Stimulated activated CD4-positive, alpha-beta T cell treated with anti-CD3 and anti-CD28 coated beads, Interleukin-12 subunit alpha, Interleukin-12 subunit beta, amount 100 ng/mL, for 4 hours (primary cell): ENCODE data around the gene RASAL1.

Source experiments
- DNase-seq: peaks from one replicate; pipeline ENCODE4 v3.0.0-alpha.2; 2020

RASAL1 gene

DNA sequence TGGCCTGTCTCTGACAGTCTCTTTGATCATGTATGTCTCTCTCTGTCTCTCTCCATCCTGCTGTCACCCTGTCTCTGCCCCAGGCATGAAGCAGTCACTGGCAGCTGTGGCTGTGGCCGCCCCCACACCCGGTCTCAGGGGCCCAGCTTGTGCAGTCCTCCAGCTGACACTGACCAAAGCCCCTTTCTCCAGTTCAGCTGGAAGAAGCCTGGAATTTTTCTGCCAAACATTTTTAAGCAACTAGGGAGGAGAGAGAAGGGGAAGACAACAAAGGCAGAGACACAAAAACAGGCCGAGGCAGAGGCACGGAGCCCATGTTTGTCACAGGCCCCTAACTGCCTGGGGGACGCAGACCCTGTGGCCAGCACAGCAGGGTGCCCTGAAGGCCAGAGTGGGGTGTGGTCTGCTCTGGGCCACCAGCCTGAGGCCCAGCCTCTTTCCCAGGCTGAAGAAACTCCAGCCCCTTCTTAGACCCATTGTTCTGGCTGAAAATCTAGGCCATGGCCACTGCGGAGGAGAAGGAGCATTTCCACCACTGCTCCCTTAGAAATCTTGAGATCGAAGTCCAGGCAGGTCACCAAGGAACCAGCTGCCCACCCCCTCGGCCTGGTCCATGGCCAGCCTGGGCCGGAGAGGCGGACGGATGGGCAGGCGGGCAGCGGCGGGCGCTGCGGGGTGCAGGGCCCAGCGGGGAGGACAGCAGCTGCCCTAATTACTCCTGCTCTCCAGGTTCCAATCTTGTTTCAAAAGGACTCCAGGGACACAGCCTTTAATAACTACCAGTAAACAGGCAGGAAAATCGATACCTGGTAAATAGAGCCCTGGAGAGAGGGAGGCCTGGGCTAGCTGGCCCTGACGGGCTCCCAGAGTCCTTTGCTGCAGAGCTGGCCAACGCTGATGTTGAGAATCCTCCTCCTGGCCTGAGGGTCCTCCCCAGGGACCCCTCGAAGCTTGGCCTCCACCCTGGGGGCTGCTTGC, 64.1 kb downstream of the RASAL1 start:
- no peak for DNase-seq

DNA sequence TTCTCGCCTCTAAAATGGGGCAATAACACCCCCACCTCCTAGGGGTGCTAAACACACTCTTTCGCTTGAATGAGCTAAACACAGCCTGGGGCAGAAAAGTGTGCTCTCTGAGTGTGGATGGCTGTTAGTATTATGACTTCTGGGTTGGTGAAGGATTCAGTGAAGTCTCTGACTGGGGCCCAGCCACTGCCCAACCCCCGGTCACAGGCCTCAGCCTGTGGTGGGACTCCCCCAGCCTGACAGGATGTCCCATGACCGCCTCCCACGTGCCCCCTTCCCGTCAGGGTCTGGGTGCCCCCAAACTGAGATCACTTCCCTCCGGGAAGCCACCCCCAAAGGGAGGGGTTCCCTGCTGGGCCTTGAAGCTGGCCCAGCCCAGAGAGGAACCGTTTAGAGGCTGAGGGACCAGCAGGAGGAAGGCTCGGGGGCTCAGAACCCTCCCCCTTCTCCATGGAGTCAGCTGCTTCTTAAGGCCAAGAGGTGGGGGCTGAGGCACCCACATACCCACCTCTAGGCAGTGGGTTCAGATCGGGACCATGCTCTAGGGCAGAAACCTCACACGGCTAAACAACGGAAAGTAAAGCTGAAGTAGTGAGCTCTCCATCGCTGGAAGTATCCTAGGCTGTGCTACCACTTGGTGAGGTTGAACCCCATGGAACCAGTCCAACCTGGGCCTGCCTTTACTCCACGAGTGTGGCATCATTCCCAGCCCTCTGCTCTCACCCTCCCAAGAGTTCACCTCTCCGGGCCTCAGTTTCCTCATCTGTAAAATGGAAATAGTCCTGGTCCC, 65.2 kb downstream of the RASAL1 start:
- no peak for DNase-seq

DNA sequence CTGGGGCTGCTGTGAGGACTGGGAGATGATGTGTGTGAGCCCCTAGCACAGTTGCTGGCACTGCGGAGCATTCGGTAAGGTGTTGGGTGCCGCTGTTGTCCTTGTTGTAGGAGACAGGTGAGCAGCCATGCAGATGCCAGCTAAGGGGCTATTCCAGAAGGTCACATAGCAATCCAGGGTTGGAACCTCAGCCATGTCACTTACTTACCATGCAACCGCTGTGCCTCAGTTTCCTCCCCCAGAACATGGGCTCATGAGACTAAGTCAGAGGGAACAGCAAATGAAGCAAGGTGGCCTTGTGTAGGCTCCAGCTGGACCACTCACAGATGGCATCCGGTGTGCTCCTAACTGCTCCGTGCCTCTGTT, 65.8 kb downstream of the RASAL1 start:
- no peak for DNase-seq

GRCh38 chr12:113069149-113069548, 66.4 kb downstream of the RASAL1 start:
- DNase-seq, result no peak

GRCh38 chr12:113067987-113068935, 67.3 kb downstream of the RASAL1 start:
- DNase-seq, result no peak

DNA sequence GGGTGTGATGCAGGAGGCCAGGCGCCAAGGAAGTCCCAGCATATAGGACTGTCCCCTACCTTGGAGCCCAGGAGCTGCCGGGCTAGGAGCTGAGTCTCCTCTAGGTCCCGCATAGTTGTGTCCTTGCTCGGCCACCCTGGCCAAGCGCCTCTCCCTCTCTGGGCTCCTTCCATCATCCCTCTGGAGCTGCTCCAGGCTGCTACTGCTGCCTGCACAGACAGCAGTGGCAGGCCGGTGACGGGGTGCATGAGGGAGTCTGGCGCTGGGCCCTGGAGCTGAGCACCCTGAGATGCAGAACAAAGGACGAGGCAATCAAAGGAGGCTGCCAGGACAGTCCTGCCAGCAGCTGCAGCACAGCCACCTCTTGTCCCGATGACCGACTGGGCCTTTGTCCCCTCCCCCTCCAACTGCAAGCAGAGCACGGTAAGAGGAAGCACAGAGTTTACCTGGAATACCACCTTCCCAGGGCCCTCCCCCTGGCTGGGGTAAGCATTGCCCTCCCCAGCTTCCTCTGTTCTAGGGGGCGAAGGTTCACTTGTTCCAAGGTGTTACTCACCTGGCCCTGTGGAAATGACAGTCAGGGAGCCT, 68.7 kb downstream of the RASAL1 start:
- DNase-seq, result no peak

- no peak for DNase-seq
These were observed 70.2 kb downstream of the RASAL1 start for GRCh38 chr12:113065126-113066007.

GRCh38 chr12:113064395-113065125, 71.0 kb downstream of the RASAL1 start:
- DNase-seq, result no peak

DNA sequence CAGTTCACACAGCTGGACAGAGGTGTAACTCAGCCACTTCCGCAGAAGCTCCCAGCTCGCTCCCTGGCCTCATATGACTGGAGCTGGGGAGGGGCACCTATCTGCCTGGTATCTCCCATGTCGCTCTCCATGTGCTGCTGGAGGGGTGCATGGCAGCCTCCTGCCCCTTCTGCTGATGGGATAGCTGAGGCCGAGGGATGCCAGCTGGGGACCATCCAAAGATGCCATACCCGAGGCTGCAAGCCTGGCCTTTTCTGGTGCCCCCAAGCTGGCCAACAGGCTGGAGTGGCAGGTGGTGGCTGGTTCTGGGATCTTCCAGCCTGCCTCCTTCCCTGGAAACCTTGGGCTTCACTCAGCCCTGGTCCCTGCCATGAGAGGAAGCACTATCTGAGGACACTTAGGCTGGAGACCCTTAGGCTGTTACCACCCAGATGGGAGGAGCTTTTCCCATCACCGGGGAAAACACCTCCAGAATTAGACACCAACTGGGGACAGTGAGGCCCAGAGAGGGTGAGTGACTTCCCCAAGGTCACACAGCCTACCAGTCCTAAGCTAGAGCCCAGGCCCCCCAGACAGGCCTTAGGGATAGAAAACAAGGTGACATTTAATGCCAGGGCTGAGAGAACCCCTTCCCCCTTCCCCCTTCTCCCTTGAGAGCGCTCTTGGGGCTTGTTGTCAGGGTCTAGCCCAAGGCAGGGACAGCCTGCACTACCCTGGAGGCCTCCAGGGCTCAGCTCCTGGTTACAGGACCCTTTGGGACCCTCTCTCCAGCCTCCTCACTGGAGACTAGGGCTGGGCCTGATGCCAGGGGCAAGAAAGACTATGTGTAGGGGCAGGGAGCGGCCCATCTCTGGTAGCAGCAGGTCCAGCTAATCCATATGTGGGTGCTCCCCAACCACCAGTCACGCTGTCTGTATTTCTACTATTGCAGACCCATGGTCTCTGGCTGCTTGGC, 71.9 kb downstream of the RASAL1 start:
- no peak for DNase-seq

GRCh38 chr12:113062502-113063395, 72.8 kb downstream of the RASAL1 start:
- DNase-seq, result no peak

DNA sequence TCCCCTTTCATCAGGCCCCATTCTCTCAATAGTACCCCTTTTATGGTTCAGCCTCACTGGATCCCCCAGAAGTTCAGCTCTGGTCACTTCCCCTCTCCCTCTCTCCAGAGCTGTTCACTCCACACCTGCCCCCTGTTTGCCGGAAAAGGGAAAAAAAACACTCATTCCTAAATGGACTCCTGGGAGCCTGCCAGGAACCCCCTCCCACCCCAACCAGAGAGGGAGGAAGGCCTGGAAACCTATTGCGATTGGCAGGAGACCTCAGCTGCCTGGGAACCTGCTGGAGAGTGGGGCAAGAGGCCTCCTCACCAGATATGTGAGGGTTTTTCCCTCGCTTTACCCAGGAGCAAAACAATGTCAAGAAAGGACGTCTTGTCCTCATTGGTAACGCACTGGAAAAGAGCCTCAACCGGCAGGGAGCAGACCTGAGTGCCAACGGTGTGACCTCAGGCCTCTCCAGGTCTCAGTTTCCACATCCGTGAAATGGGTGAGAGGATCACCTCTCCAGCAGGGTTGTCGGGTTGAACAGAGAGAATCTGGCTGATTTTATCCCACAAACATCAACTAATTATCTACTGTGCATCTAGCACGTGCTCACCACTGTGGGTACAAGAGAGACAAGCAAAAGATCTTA, 74.4 kb downstream of the RASAL1 start:
- no peak for DNase-seq

GRCh38 chr12:113060336-113060960, 75.1 kb downstream of the RASAL1 start:
- DNase-seq, result no peak

- DNase-seq, result no peak
These were observed 76.4 kb downstream of the RASAL1 start for GRCh38 chr12:113059071-113059595.

- no peak for DNase-seq
These were observed 77.0 kb downstream of the RASAL1 start for GRCh38 chr12:113058553-113058952.

GRCh38 chr12:113057565-113058485, 77.7 kb downstream of the RASAL1 start:
- no peak for DNase-seq
